NCI-H1417 treated with DMSO at 0.1 percent for 48 hours (cell line): ENCODE results near the gene CCDC57.

Experiments used
- DNase-seq: peaks from one replicate; lab custom pipeline; 2025; lab: John Stamatoyannopoulos, UW

CCDC57 gene

DNA sequence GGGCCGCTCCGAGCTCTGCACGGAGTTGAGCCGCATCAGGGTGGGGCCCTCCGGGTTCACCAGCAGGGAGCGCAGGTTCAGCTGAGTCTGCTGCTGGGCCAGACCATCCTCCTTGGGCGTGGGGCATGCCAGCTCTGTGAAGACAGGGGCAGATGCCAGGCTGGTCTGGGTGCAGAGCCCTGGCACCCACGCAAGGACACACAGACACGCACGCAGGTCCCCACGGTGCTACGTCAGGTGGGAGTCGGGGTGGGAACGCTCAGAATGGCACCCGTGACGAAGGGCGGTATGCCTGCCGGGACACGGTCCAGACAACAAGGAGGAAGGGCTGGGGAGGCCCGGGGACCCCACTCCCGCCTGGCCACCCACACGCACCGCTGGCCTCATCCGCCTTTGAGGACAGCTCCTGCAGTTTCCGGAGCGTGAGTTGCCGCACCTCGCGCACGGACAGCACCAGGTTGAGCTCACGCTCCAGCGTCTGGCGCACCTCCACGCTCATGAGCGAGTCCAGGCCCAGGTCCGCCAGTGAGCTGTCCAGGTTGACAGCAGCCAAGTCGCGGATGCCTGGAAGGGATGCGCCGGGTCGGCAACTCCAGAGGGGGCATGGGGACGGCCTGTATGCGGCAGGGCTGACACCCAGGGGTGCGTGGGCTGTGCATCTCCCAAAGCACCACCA lies 131.7 kb downstream of the CCDC57 start:
- no peak for DNase-seq

DNA sequence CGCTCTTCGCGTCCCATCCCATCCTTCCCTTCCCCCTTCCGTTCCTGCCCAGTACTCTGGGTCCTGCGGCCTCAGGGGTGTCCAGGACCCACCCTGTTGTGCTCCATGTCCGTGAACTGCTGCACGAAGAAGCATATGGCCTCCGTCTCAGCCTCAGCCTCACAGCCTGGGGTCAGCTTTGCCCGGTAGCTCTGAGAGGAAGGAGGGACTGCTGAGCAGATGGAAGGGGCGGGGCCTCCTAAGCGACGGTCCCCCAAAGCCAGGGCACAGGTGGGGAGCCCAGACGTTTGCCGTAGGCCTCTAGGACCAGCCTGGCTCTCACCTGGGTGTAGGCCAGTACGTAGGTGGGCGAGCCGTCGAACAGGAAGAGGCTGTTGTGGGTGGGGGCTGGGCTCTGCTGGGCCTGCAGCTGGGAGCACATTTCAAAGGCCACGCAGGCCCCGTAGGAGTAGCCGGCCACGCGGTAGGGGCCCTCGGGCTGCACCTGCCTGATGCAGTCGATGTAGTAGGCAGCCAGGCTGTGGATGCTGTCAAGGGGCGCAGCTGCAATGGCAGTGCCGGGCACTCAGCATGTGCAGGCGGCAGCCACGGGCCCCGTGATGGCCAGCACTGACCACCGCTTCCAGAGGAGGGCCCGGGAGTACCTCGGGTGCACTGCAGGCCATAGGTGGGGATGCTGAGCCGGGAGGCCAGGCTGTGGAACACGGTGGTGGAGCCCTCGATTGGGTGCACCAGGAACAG lies 132.4 kb downstream of the CCDC57 start:
- no peak for DNase-seq

DNA sequence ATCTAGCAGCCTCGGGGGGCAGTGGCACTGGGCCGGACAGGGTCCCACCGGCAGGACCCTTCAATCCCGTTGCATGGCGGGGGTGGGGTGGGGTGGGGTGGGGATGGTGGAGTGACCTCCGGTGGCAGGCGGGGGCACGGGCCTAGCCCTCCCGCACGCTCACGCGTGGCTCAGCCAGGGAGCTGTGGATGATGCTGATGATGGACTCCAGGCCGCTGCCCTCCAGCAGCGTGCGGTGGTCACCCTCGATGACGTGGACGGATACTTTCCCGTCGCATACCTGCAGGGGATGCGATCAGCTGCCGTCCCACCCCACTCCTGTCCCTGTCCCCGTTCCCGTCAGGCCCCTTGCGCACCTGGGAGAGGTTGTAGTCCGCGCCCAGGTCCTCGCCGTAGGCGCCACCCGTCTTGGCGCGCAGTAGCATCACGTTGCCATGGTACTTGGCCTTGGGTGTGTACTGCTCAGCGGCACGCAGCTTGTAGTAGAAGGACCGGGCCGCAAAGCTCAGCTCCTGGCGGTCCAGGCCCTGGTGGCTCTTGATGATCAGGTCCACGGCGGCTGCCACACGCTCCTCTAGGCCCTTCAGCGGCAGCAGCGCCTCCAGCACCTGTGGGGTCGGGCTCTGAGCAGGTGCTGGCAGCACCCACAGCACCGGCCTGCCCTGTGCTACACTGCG lies 133.5 kb downstream of the CCDC57 start:
- no peak for DNase-seq

DNA sequence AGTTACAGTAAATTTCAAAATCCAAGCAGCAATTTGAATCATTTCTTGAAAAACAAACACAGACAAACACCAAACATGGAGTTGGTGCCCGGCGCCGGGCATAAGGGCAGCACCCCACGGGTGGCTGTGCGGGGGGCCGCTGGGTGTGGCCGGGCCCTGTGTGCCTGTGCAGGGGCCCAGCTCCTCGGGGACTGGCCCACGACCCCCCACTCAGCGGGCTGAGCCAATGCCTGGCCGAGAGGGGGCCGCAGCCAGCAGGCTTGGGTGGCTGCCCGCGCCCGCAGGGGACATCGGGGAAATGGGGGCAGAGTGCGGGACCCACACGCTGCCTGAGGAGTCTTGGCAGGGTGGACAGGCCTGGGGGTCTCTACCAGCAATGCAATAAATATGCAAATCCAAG lies 134.2 kb downstream of the CCDC57 start:
- no peak for DNase-seq

DNA sequence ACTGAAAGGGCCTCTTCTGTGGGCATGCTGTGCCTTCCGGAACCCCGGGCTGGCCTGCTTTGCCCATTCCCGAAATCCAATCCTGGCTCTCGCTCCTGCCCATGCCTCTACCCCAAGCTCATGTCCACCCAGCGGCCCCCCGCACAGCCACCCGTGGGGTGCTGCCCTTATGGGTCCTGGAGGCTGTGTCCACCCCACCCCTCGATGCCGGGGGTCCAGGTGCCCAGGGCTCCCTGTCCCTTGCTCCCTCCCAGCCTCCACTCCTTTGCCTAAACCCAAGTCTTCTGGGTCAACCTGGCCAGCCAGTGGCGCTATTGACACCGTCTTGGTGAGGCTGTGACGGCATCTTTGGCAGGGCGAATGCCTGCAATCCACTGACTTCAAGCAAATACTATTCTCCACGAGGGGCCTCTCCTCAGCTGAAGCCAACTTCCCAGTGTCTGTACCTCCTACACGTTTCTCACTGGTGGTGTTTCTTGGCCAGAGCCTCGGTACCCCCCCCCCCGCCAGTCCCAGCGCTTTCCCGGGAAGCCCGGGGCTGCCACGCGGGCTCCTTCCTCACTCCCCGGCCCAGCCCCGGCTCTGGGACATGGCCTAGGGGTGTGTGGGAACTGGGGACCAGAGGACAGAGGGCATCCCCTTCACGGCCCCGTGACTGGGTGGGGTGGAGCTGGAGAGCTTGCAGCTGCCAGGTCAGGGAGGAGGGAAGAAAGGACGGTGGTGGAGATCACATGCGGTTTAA lies 134.9 kb downstream of the CCDC57 start:
- DNase-seq = no peak

DNA sequence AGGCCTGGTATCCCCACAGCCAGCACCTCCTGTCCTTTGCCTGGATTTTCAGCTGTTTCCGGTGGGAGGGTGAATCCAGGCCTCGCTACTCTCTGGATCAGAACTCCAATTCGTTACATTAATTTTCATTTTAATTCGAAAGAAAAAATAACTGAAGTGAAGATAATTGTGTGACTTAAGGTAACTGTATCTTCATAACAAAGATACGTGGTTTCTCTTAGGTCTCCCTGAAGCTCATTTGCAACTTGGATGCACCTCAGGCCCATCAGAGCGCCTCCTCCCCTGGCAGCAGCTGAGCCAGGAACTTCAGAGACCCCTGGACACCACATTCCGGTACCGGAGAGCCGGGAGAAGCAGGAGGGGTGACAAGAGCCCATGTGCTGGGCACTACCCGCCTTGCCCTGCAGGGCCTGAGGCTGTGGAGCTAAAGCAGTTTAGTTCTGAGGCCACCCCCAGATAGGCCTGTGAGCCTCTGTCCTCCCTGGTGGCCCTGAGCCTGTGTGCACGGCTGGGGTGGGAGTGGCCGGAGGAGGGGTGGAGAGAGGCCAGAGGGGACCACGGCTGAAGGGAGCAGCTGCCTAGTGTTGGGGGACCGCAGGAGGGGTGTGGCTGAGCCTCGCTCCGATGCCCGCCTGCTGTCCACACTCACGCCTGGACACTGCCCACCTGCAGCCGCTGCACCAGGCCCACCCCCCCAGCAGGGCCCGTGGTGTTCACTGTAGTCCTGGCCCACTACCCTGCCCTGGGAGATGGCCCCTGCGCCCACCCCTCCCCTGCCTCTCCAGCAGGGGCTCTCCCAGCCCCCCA lies 135.7 kb downstream of the CCDC57 start:
- DNase-seq = no peak

DNA sequence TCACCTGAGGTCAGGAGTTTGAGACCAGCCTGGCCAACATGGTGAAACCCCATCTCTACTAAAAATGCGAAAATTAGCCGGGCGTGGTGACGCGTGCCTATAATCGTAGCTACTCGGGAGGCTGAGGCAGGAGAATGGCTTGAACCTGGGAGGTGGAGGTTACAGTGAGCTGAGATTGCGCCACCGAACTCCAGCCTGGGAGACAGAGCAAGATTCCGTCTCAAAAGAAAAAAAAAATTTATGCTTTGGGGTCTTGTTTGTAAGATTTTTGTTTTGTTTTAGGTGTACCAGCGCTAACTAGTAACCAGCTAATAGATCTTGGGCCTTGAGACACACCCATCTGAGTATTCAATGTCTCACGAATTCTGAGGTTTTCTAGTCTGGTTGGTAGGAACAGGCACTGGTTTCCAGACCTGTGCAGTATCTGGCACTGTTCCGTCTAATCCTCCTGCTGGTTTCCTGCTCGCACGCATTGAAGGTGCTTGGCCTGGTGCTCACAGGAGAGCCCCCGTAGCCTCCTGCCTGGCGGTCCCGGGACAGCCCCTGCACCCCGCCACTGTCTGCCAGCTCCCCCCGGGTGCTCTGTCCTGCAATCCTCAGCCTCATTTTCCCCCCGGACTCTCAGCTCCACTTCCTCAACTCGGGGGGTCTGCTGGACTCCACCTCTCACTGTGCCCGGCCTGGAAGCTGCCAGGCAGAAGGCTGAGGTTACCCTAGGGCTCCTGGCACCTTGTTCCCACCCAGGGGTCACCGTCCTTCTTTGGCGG lies 136.4 kb downstream of the CCDC57 start:
- DNase-seq = no peak

DNA sequence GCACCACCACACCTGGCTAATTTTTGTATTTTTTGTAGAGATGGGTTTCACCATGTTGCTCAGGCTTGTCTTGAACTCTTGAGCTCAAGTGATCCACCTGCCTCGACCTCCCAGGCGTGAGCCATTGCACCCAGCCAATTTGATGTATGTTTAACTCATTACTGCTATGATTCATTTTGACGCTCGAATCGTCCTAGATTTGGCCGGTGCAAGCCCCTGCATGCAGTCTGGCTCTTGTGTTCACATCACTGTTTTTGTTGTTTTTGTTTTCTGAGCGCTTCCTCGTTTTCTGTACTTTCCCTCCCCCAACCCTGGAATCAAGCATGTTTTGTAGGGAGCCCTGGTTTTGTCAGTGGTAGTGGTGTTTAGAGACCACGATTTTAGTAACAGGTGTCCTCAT lies 139.2 kb downstream of the CCDC57 start:
- DNase-seq = no peak

DNA sequence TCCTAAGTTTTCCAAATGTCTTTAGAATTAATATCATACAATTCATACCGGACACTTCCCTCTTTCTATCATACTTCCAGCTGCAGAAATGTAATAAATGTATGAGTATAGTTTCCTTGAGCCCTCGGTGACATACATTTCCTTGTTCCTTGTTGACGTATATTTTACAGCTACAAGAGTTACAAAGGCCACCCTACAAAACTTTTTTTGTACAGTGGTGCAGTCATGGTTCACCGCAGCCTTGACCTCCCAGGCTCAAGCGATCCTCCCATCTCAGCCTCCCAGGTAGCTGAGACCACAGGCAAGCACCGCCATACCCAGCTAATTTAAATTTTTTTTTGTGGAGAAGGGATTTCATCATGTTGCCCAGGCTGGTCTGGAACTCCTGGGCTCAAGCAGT lies 139.8 kb downstream of the CCDC57 start:
- no peak for DNase-seq

DNA sequence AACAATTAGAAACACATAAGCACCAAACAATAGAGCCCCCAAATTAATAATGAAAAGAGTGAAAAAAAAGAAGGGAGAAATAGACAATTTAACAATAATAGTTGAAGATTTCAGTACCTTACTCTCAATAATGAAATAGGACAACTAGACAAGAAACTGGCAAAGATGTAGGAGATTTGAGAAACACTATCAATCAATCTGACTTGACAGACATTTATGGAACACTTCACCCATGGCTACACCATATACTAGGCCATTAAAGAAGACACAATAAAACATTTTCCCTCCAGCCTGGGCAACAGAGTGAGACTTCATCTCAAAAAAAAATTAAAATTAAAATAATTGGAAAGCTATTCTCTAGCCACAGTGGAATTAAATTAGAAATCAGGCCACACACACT lies 142.0 kb downstream of the CCDC57 start:
- no peak for DNase-seq

DNA sequence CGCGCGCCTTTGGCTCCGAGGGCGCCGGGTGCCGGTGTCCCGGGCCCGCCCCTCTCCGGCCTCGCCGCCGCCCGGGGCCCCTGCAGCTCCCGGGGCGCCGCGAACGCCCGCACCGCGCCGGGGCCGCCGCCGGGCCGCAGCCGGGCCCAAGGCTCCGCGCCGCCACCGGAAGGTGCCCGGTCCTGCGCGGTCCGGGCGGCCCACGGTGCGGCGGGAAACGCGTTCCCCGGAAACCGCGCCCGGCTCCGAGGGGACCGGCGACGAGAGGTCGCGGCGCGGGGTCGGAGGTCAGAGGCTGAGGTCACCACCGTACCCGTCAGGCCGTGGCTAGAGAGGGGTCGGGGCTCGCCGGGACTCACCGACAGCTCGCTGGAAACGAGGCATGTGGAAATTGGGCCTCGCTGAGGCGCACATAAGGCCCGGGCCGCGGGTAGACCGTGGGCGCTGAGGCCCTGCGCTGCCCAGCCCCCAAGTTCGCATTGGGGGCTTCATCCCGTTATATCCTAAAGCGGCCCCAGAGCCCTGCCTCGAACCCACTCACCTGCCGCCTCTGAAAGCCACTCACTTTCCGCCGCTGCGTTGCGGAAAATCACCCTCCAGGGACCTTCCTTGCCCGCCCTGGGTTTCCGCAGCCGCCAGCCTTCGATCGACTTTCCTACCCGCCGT lies 146.9 kb downstream of the CCDC57 start, which contains the start of gene DUS1L:
TSS of gene DUS1L (minus strand) at position 167 of the 666 bp plus-strand sequence. CDS start 745 bp downstream, outside the sequence.
- DNase-seq = no peak

DNA sequence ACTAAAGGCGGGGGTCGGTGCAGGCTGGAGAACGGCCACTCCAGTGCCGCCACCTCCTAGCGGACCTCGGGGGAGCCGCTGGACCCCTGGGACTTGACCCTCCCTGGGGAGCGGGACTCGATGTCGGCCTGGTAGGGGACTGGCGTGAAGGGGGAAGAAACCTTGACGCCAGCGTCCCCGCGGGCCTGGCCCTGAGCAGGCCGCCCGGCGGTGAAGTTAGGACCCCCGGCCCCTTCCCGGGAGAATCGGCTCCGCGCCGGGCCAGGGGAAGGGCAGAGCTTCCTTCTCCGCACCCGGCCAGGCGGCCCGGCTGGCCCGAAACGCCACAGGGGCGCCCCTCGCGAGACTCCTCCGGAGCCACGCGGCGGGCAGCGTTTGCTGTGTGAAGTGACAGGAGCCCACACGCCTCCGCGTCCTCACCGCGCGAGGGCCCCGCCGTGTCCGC lies 147.4 kb downstream of the CCDC57 start:
- DNase-seq = no peak

DNA sequence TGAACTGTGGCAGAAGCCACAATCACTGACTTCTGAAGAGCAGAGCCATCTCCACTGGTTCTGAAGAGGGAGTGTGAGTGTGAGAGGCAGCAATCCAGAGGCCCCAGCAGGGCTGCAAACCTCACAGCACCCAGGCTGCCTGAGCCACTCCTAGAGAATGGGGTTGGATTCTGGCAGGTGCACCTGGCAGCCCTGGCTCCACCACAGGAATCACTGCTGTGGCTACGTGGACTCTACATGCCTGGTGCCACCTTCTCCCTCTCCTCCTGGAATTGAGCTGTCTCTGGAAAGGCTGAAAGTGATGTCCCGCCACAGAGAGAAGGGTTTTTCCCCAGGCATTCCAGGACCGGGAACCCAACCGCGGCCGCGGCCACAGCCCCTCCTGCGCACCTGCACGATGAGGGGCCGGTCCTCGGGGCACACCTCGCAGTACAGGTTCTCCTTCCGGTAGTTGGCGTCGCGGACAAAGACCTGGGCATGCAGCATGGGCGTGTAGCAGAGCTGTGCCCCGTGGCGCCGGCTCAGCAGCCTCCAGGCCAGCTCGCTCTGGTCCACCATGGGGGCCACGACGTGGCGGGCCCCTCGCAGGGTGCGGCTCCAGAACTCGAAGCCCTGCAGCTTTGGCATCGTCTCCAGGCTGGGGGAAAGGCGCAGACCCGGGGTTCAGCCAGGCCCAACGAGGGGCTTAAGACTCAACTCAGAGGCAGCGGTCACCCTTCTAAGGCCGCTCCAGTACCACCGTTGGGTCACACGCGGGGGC lies 148.0 kb downstream of the CCDC57 start:
- no peak for DNase-seq

DNA sequence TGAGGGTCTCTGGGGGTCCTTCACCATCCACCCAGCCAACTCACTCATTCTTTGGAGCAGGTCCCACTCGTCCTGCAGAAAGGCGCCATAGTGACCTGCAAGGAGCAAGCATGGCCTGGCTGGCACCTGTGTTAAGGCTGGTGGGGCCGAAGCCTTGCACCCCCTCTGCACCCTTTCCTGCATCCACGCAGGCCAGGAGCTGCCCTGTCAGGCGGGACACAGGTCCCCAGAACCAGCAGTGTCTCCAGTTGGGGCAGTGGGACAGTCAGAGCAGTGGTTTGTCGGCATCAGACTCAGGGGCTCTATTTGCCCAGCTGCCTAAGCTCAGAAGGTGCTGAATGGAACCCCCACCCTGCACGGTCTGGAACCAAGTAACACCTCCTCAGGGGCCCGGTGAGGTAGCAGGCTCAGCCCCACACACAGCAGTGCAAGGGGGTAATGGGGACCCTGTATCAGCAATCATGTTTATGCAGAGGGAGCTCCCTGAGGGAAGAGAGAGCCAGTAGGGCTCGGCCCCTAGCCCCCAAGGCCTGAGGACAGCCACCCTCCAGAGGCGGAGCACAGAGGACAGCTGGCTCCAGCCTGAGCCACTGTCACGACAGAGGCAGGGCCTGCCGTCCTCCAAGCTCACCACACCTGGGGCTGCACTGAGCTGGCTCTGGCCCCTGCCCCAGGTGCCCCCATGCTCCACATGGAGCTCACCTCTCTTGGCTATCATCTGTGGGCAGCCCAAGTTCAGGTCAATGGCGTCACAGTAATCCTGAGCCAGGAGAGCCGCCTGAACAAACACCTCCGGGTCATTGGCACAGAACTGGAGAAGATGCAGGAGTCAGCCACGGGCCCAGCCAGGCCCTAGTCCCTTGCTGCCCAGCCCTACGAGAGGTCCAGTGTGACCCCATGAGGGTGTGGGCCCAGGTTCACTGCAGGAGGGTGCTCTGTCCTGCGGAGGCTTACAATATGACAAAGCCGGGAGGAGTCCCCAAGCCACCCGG lies 148.9 kb downstream of the CCDC57 start:
- DNase-seq = no peak

DNA sequence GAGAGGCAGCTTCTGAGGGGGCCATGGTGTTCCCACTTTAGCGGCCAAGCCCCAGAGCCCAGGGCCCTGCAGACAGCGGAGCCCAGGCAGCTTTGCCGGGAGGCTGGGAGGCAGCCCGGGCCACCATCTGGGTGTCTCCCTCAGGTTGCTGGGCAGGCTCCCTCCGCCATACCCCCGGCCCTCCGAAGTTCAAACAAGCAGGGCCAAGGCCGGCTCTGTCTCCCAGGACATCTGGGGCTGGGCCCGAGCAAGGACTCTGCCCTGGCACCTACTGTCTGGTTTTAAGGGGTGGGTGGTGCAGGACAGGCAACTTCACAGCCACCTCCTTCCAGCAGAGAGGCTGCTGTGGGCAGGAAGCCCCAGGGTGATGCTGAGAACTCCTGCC lies 149.7 kb downstream of the CCDC57 start:
- DNase-seq = no peak

DNA sequence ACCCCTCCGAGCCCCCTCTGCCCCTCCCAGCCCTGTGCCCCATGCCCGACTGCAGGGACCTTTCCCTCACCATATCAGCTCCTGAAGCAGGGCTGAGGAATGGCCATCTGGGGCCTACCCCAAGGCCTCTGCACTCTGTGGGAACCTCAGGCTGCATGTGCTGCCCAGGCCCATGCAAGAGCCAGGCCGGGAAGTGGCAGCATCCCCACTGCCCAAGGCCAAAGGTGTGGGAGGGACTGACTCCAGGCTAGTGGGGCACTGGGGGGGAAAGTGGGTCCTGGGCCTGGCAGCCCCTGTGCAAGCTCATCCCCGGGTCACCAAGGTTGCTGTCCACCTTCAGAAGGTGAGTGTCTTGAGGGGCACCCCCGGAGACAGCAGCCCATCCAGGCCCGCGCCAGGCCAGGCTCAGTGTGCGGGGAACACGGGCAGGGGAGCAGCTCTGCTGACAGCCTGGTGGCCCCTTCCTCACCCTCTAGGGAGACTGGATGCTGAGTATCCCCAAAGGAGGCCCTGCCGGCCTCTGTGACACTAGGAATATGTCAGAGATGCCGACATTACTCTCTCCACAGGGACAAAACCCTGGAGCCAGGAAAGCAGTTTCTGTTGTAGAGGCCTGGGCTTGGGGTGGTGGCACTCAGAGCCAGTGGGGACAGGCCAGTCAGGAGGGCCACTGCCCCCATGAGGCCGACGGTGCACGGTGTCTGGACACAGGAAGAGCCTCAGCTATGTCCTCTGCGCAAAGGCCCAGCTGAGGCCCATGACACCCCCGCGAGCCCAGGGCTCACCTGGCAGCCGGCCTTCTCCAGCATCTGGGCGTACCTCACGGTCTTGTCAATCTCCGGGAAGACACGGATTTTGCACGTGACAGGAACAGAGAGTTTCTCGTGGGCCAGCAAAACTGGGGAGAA lies 150.3 kb downstream of the CCDC57 start:
- DNase-seq = no peak
